Aorta (tissue), 5 donors: Measurements from ENCODE around the gene MCU. TPM values are rescaled to one million over a fixed set of nuclear protein-coding genes. Genes with fewer than 3 reads are reported as not detected.
"Not testable (repeated sequence)": the region's sequence is repeated elsewhere in the genome, so short reads cannot be mapped to it uniquely, and the experiment has no call there.

Experiments used
- ATAC-seq: fragments of 200-7000 bp; cut with Tn5 transposase; one replicate; pipeline ENCODE4 v1.9.1; 2022; ENCODE audit warnings: moderate library complexity; ENCODE audit not compliant: low FRiP score
- DNase-seq, 2 donors: peaks; one replicate each; pipeline ENCODE4 v3.0.0-alpha.2; 2020
- H3K27ac ChIP-seq, 2 donors: one replicate each; pipeline ENCODE4 v1.5.1; 2013; ENCODE audit warnings: low read length in 2 of 2, mild to moderate bottlenecking in 2 of 2, moderate library complexity in 2 of 2, control low read depth in 1 of 2, inconsistent platforms in 1 of 2, low read depth in 1 of 2
- H3K27me3 ChIP-seq, 2 donors: one replicate each; pipeline ENCODE4 v1.6.1; 2013; ENCODE audit warnings: control low read depth in 1 of 2, low read length in 1 of 2, mild to moderate bottlenecking in 1 of 2, moderate library complexity in 1 of 2; ENCODE audit not compliant: insufficient read depth in 2 of 2, control insufficient read depth in 1 of 2
- H3K36me3 ChIP-seq, 2 donors: one replicate each; pipeline ENCODE4 v1.6.1; 2013; ENCODE audit warnings: control low read depth in 1 of 2, low read length in 1 of 2, mild to moderate bottlenecking in 1 of 2; ENCODE audit not compliant: insufficient read depth in 2 of 2, control insufficient read depth in 1 of 2
- H3K4me1 ChIP-seq, 2 donors: one replicate each; pipeline ENCODE4 v1.6.1; 2013; ENCODE audit warnings: low read length in 2 of 2, control low read depth in 1 of 2, mild to moderate bottlenecking in 1 of 2, moderate library complexity in 1 of 2; ENCODE audit not compliant: insufficient read depth in 2 of 2, control insufficient read depth in 1 of 2
- H3K4me3 ChIP-seq, 2 donors: one replicate each; pipeline ENCODE4 v1.5.1; 2013; ENCODE audit warnings: low read length in 2 of 2, control low read depth in 1 of 2, mild to moderate bottlenecking in 1 of 2
- H3K9me3 ChIP-seq: one replicate; pipeline ENCODE4 v1.6.1; 2013; ENCODE audit warnings: mild to moderate bottlenecking, low read length; ENCODE audit not compliant: control insufficient read depth
- WGBS, 2 donors: extraction: QIAGEN DNeasy Blood & Tissue Kit; methylation state at CpG; one replicate each; pipeline ENCODE4 v1.1.7; 2013; 5-methylcytosine and 5-hydroxymethylcytosine counted together
- intact Hi-C, 2 donors: fragments of 100-400 bp; cut with DNase I; formaldehyde crosslinking; loops; one replicate each; pipeline versions ENCODE4 v1.14.2 to v1.15.0; 2022
- polyA plus RNA-seq, 2 donors: library from polyadenylated mRNA; stranded (reverse); fragments of 200-250 nt; gene quantifications; one replicate each; pipeline ENCODE4 v1.2.3, GENCODE V29; 2013
- total RNA-seq, 2 donors: library from RNA; stranded (reverse); fragmentation: NEBNext Ultra II Directional; extraction: Animal tissue kit (Norgen Biotek cat#: 25700); gene quantifications; one replicate each; pipeline ENCODE4 v1.2.1, GENCODE V29; 2021
- donor health status: healthy with polysubstance abuse.
- donor health status: Bipolar disorder and iron deficiency.
- donor health status: DM: no; HTN: no; CAD: no.
- donor health status: DM: no; HTN: no; CAD: no.
- donor health status: DM: yes; HTN: yes; CAD: no.

The MCU gene
- total and polyA plus RNA-seq, 4 donors, result 18.3 to 45.6 (median 26.6) TPM

DNA sequence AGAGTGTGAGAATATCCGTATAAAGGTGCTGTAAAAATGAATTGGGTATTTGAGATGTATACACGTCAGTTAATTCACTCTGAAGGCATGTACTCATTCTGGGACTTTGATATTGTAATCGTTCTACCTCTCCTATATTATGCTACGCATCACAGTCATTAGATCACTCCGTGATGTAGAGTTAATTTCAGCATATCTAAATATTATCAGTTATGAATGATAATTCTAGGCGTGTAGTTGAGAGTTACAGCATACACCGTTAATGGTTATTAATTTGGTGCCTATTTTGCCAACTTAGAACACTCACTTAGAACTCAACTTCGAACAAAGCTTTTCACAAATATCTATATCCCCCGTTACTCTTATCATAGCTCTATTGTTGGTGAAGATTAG lies 477 bp upstream of the MCU start:
- WGBS, 2 donors, result 36 to 39% methylated on average over 9 of the region's 9 CpGs
- Histone ChIP-seq H3K36me3 (no peaks in the 10 kb centered on the region), H3K27me3 (no peaks in the 10 kb centered on the region), H3K9me3 (no peaks in the 10 kb centered on the region), H3K4me1 (peaks cover 2 to 5% of the 10 kb centered on the region in 2 donors), H3K4me3 (peak overlapping the region; percentile 2 to 32), H3K27ac (no peak overlapping the region)
- intact Hi-C loops, result loop anchor here (5.0 to 10.0 kb wide), 3 partner anchors 46 to 327 kb away; no protein-coding TSS in a partner anchor
- DNase-seq, result no peak
- no peak for ATAC-seq

DNA sequence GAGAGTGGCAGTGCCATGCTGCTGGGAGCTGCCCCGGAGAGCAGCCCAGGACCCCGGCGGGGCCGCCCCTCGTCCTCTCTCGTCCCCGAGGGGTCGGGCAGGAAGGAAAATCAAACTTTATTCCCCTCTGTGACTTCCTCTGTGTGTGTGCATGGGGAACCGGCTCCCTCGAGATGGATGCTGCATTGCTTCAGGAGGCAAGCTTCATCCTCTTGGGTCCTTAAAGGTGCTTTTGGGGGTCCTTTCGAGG lies 726 bp downstream of the MCU start:
- peaks cover 4 to 5% of the 10 kb centered on the region in 2 donors for H3K4me1 ChIP-seq
- H3K27me3 ChIP-seq, result no peaks in the 10 kb centered on the region
- intact Hi-C loops, result loop anchor here (2.0 to 10.0 kb wide), 4 partner anchors 45 to 328 kb away; no protein-coding TSS in a partner anchor
- H3K9me3 ChIP-seq, result no peaks in the 10 kb centered on the region
- peak overlapping the region; percentile 80 to 87 for H3K4me3 ChIP-seq
- 0% methylated on average over 11 of the region's 11 CpGs for WGBS, 2 donors
- peak; percentile 75 for ATAC-seq
- DNase-seq, result no peak
- peak overlapping the region; percentile 92 to 98 for H3K27ac ChIP-seq
- H3K36me3 ChIP-seq, result no peaks in the 10 kb centered on the region

GRCh38 chr10:72692994-72693781 lies 1.2 kb downstream of the MCU start:
- DNase-seq (no peak), ATAC-seq (no peak)
- Histone ChIP-seq H3K27me3 (no peaks in the 10 kb centered on the region), H3K4me3 (peak overlapping the region; percentile 80 to 87), H3K36me3 (no peaks in the 10 kb centered on the region), H3K27ac (peak overlapping the region; percentile 92 to 98), H3K4me1 (peaks cover 2 to 5% of the 10 kb centered on the region in 2 donors), H3K9me3 (no peaks in the 10 kb centered on the region)
- WGBS, 2 donors, result 1 to 2% methylated on average over 8 of the region's 8 CpGs
- intact Hi-C loops, result loop anchor here (2.0 to 10.0 kb wide), 4 partner anchors 44 to 328 kb away; no protein-coding TSS in a partner anchor

DNA sequence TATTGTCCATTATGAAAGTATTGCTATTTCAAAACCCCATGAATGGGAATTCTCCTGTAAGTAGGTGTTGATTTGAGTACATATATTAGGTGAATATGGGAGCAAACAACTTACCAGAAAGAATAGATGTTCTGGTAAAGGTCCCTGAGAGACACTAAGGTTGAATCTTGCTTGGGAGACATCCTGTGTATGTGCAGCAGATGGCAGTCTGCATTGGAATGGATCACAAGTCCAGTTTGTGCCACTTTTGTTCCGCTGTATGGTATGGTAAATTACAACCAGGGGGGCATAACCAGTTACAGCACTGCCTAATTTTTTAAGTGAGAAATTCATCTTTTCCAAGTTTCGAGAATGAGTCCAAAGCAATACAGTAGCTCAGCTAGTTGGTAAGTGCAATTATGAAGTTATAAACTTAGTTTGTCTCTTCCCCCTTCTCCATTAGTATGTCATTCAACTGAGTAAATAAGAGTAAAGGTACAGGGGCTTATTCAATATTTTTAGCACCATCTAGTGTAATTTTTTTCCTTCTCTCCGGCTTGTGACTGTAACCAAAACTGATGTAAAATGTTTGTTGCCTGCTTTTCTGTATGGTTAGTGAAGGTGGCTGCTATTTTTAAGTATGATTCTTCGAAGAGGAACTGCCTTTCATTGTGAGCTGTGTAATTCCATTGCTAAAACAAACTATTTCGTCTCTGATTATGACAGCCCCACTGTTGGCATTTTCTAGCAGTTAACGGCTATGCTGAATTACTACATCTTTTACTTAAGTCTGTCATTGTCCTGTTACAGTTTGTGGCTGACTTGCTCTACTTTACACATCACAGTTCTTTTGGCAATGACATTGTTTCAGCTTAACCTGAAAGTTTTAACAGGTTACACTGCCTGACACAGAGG lies 2.8 kb downstream of the MCU start:
- 6 to 7% methylated on average over 6 of the region's 6 CpGs for WGBS, 2 donors
- peak overlapping the region in 1 of 2 donors; percentile 36 for H3K27ac ChIP-seq
- H3K9me3 ChIP-seq, result no peaks in the 10 kb centered on the region
- ATAC-seq, result no peak
- H3K36me3 ChIP-seq, result no peaks in the 10 kb centered on the region
- peak overlapping the region; percentile 14 to 48 for H3K4me3 ChIP-seq
- intact Hi-C loops, result loop anchor here (5.0 to 10.0 kb wide), 3 partner anchors 43 to 330 kb away; no protein-coding TSS in a partner anchor
- no peaks in the 10 kb centered on the region for H3K27me3 ChIP-seq
- peaks cover 2 to 5% of the 10 kb centered on the region in 2 donors for H3K4me1 ChIP-seq
- no peak for DNase-seq

DNA sequence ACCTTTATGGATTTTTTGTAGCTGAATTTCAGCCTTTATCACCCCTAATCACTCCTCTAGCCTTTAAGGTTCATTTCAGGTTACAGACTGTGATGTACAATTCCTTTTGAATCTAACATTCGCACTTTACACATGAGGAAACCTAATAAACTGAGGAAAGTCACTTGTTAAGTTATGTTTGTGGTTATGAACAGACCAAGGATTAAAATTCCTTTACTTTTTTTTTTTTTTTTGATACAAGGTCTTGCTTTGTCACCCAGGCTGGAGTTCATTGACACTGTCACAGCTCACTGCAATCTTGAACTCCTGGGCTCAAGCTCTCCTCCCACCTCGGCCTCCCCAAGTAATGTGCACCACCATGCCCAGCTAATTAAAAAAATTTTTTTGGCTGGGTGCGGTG lies 3.6 kb downstream of the MCU start:
- Histone ChIP-seq H3K4me1 (peaks cover 2 to 5% of the 10 kb centered on the region in 2 donors), H3K4me3 (no peak overlapping the region), H3K9me3 (no peaks in the 10 kb centered on the region), H3K27ac (no peak overlapping the region), H3K36me3 (no peaks in the 10 kb centered on the region), H3K27me3 (no peaks in the 10 kb centered on the region)
- intact Hi-C loops, result loop anchor here in 1 of 2 donors (10.0 kb wide), 1 partner anchor 331 kb away; no protein-coding TSS in a partner anchor
- ATAC-seq (no peak), DNase-seq (no peak)
- 74 to 84% methylated on average over 3 of the region's 3 CpGs for WGBS, 2 donors

DNA sequence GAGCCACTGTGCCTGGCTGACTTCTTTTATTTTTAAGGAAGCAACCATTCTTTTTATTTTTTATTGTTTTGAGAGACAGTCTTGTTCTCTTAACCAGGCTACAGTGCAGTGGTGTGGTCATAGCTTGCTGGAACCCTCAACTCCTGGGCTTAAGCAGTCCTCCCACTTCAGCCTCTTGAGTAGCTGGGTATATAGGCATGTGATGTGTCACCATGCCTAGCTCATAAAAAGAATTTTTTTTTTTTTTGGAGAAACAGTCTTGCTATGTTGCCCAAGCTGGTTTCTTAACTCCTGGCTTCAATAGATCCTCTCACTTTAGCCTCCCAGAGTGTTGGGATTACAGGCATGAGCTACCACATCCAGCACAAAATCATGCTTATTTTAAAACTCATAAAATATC lies 5.8 kb downstream of the MCU start:
- peaks cover 2 to 5% of the 10 kb centered on the region in 2 donors for H3K4me1 ChIP-seq
- H3K27ac ChIP-seq, result no peak overlapping the region
- H3K27me3 ChIP-seq, result no peaks in the 10 kb centered on the region
- ATAC-seq (no peak), DNase-seq (no peak)
- no peaks in the 10 kb centered on the region for H3K9me3 ChIP-seq
- intact Hi-C loops, result loop anchor here in 1 of 2 donors (10.0 kb wide), 1 partner anchor 333 kb away; no protein-coding TSS in a partner anchor
- no peaks in the 10 kb centered on the region for H3K36me3 ChIP-seq
- H3K4me3 ChIP-seq, result no peak overlapping the region

DNA sequence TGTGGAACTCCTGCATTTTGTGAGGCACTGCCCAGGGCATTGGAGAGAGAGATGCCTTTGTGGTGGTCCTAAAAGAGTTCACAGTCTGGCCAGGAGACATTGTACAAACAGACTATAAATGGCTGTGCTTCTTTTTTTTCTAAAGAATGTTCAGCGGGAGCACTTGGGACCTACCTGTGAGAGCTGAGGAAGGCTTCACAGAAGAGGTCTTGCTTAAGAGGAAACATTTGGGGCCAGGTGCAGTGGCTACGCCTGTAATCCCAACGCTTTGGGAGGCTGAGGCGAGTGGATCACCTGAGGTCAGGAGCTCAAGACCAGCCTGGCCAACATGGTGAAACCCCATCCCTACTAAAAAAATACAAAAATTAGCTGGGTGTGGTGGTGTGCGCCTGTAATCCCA lies 10.5 kb downstream of the MCU start:
- H3K4me3 ChIP-seq, H3K27me3 ChIP-seq, H3K4me1 ChIP-seq, H3K9me3 ChIP-seq, ATAC-seq, DNase-seq, H3K36me3 ChIP-seq: not testable (repeated sequence)
- peak overlapping the region in 1 of 2 donors; percentile 48 for H3K27ac ChIP-seq
- intact Hi-C loops, result loop anchor here in 1 of 2 donors (5.0 kb wide), 2 partner anchors 35 to 130 kb away; no protein-coding TSS in a partner anchor
- 84% methylated on average over 5 of the region's 5 CpGs for WGBS, 2 donors

DNA sequence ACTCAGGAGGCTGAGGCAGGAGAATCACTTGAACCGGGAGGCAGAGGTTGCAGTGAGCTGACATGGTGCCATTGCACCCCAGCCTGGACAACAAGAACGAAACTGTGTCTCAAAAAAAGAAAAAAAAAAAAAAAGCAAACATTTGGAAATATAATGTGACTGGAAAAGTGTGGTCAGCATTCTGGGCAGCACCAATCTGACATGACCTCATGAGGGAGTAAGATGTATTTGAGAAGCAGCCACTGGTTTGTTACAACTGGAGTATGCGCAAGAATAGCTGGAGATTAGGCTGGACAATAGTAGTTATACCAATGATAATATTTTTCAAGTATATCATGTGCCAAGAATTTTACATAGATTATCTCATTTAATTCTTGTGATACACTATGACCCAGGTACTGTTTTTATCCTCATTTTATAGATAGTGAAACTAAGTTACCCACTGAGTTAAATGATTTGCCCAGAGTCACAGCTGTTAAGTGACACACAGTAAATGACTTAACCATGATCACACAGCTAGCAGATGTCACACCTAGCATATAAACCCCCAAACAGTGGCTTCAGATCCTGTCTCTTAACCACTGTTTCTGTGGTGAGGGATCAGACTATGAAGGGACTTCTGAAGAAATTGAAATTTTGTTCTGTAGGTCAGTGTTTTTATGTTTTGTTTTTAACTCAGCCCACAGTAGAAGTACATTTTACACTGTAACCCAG lies 11.1 kb downstream of the MCU start:
- intact Hi-C loops, result loop anchor here in 1 of 2 donors (5.0 kb wide), 2 partner anchors 34 to 129 kb away; no protein-coding TSS in a partner anchor
- Histone ChIP-seq H3K36me3 (no peaks in the 10 kb centered on the region), H3K9me3 (no peaks in the 10 kb centered on the region), H3K4me3 (no peak overlapping the region), H3K4me1 (no peaks in the 10 kb centered on the region), H3K27ac (peak overlapping the region in 1 of 2 donors; percentile 76), H3K27me3 (no peaks in the 10 kb centered on the region)
- ATAC-seq, result peak; percentile 84
- DNase-seq, result no peak
- WGBS, 2 donors, result 1 to 9% methylated on average over 3 of the region's 3 CpGs
